ENCODE data around the gene CDH23.

GRCh38 chr10:71771204-71771603, 374.5 kb downstream of the CDH23 start:
- TF ChIP-seq, protein P1, sequence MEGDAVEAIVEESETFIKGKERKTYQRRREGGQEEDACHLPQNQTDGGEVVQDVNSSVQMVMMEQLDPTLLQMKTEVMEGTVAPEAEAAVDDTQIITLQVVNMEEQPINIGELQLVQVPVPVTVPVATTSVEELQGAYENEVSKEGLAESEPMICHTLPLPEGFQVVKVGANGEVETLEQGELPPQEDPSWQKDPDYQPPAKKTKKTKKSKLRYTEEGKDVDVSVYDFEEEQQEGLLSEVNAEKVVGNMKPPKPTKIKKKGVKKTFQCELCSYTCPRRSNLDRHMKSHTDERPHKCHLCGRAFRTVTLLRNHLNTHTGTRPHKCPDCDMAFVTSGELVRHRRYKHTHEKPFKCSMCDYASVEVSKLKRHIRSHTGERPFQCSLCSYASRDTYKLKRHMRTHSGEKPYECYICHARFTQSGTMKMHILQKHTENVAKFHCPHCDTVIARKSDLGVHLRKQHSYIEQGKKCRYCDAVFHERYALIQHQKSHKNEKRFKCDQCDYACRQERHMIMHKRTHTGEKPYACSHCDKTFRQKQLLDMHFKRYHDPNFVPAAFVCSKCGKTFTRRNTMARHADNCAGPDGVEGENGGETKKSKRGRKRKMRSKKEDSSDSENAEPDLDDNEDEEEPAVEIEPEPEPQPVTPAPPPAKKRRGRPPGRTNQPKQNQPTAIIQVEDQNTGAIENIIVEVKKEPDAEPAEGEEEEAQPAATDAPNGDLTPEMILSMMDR (IDR thresholded peaks at IDR 0.05): no peak
- no peak for TF ChIP-seq POLR2AphosphoS5 (IDR thresholded peaks at IDR 0.05)
- no peak for TF ChIP-seq EP300 (IDR thresholded peaks at IDR 0.05)

All from upper lobe of left lung (tissue), 4 donors.